Uterus (tissue), 4 donors: ENCODE measurements around the gene ZFPM1. TPM values are rescaled to one million over a fixed set of nuclear protein-coding genes. Genes with fewer than 3 reads are reported as not detected.

Experiments used
- DNase-seq, 2 donors: peaks; one replicate each; pipeline ENCODE4 v3.0.0-alpha.2; 2019 to 2020
- H3K27ac ChIP-seq, 2 donors: fragments of 200-600 bp; sonication (generic); 1 replicate in 1 of 2; 2 replicates in 1 of 2; pipeline ENCODE4 v1.5.1; 2016 to 2018
- H3K27me3 ChIP-seq, 2 donors: fragments of 200-600 bp; sonication (generic); one replicate each; pipeline ENCODE4 v1.5.1; 2018 to 2019; ENCODE audit warnings: control low read depth in 1 of 2
- H3K36me3 ChIP-seq, 2 donors: fragments of 200-600 bp; sonication (generic); one replicate each; pipeline ENCODE4 v1.5.1; 2019; ENCODE audit warnings: control low read depth in 1 of 2
- H3K4me1 ChIP-seq, 2 donors: fragments of 200-600 bp; sonication (generic); one replicate each; pipeline ENCODE4 v1.5.1; 2018 to 2019; ENCODE audit warnings: control low read depth in 1 of 2
- H3K4me3 ChIP-seq, 2 donors: fragments of 200-600 bp; sonication (generic); 1 replicate in 1 of 2; 2 replicates in 1 of 2; pipeline ENCODE4 v1.5.1; 2018 to 2019; ENCODE audit warnings: mild to moderate bottlenecking in 1 of 2
- H3K9me3 ChIP-seq, 2 donors: fragments of 200-600 bp; sonication (generic); one replicate each; pipeline ENCODE4 v1.5.1; 2019; ENCODE audit warnings: control low read depth in 1 of 2
- CTCF ChIP-seq, 4 experiments: fragments of 200-600 bp in 2 of 4; fragments of 450-650 bp in 2 of 4; sonication (generic) in 2 of 4; IDR thresholded peaks; one replicate each; pipeline ENCODE4 v1.5.1; 2016 to 2019; ENCODE audit warnings: antibody characterized with exemption in 4 of 4, mild to moderate bottlenecking in 2 of 4, moderate library complexity in 1 of 4
- POLR2A ChIP-seq, 2 donors: fragments of 450-650 bp; IDR thresholded peaks; one replicate each; pipeline ENCODE4 v1.6.1; 2016; ENCODE audit warnings: antibody characterized with exemption in 2 of 2, mild to moderate bottlenecking in 1 of 2, moderate library complexity in 1 of 2
- intact Hi-C: fragments of 100-400 bp; cut with DNase I; formaldehyde crosslinking; loops from one replicate; pipeline ENCODE4 v1.15.1; 2023; ENCODE audit warnings: low total_unique reads
- total RNA-seq, 4 donors: library from RNA; depleted of rRNA in 3 of 4; stranded (reverse); fragments of >200 nt in 3 of 4; gene quantifications; one replicate each; pipeline versions ENCODE4 v1.1.0 to v1.2.4, GENCODE V29; 2014 to 2023
- donor health status: DM: yes; HTN: yes; CAD: no.

The ZFPM1 gene
- total RNA-seq, 4 donors from 2014 or later, result under 0.01 to 6.9 (median 0.77) TPM

GRCh38 chr16:88471575-88471974 lies 18.5 kb downstream of the ZFPM1 start:
- H3K27ac ChIP-seq, result no peak overlapping the region
- DNase-seq, result no peak
- TF ChIP-seq CTCF (IDR thresholded peaks at IDR 0.05), result no peak
- TF ChIP-seq POLR2A (IDR thresholded peaks at IDR 0.05), result no peak
- H3K36me3 ChIP-seq, result no peaks in the 10 kb centered on the region
- no peaks in the 10 kb centered on the region for H3K9me3 ChIP-seq
- intact Hi-C loops, result no loop called here
- no peak overlapping the region for H3K4me3 ChIP-seq
- no peaks in the 10 kb centered on the region for H3K4me1 ChIP-seq
- no peaks in the 10 kb centered on the region for H3K27me3 ChIP-seq

- intact Hi-C loops, result no loop called here
- no peaks in the 10 kb centered on the region for H3K9me3 ChIP-seq
- TF ChIP-seq POLR2A (IDR thresholded peaks at IDR 0.05) (no peak), CTCF (IDR thresholded peaks at IDR 0.05) (no peak)
- no peak for DNase-seq
- peak overlapping the region in 1 of 2 donors; percentile 63 for H3K27ac ChIP-seq
- no peaks in the 10 kb centered on the region for H3K4me1 ChIP-seq
- H3K36me3 ChIP-seq, result no peaks in the 10 kb centered on the region
- H3K27me3 ChIP-seq, result no peaks in the 10 kb centered on the region
- no peak overlapping the region for H3K4me3 ChIP-seq
Measured at GRCh38 chr16:88472069-88472468, 19.0 kb downstream of the ZFPM1 start.

GRCh38 chr16:88472637-88473205 lies 19.6 kb downstream of the ZFPM1 start:
- peak overlapping the region; percentile 63 to 80 for H3K27ac ChIP-seq
- intact Hi-C loops, result no loop called here

GRCh38 chr16:88473666-88474534 lies 20.8 kb downstream of the ZFPM1 start:
- no peaks in the 10 kb centered on the region for H3K27me3 ChIP-seq
- DNase-seq, result peak; percentile 57 to 80
- peak overlapping the region; percentile 63 to 80 for H3K27ac ChIP-seq
- TF ChIP-seq CTCF (IDR thresholded peaks at IDR 0.05) (no peak), POLR2A (IDR thresholded peaks at IDR 0.05) (no peak)
- H3K36me3 ChIP-seq, result no peaks in the 10 kb centered on the region
- H3K4me1 ChIP-seq, result no peaks in the 10 kb centered on the region
- H3K9me3 ChIP-seq, result no peaks in the 10 kb centered on the region
- intact Hi-C loops, result no loop called here
- H3K4me3 ChIP-seq, result peak overlapping the region; percentile 1 to 13

More at GRCh38 chr16:88472637-88473205, 19.6 kb downstream of the ZFPM1 start:
- Histone ChIP-seq H3K9me3 (no peaks in the 10 kb centered on the region), H3K27me3 (no peaks in the 10 kb centered on the region), H3K36me3 (no peaks in the 10 kb centered on the region), H3K4me3 (peak overlapping the region in 1 of 2 donors; percentile 13), H3K4me1 (no peaks in the 10 kb centered on the region)
- TF ChIP-seq POLR2A (IDR thresholded peaks at IDR 0.05) (peak in 1 of 2 donors; percentile 13), CTCF (IDR thresholded peaks at IDR 0.05) (no peak)
- DNase-seq, result peak in 1 of 2 donors; percentile 63

- intact Hi-C loops, result no loop called here
- no peaks in the 10 kb centered on the region for H3K9me3 ChIP-seq
- no peaks in the 10 kb centered on the region for H3K27me3 ChIP-seq
- no peaks in the 10 kb centered on the region for H3K36me3 ChIP-seq
- DNase-seq, result no peak
- no peaks in the 10 kb centered on the region for H3K4me1 ChIP-seq
- TF ChIP-seq CTCF (IDR thresholded peaks at IDR 0.05), result no peak
- TF ChIP-seq POLR2A (IDR thresholded peaks at IDR 0.05), result no peak
- no peak overlapping the region for H3K27ac ChIP-seq
- H3K4me3 ChIP-seq, result no peak overlapping the region
Measured at GRCh38 chr16:88475037-88475436, 22.0 kb downstream of the ZFPM1 start.
